HEK293 (cell line): ENCODE data around the gene RTL9.

Experiments
- CTCF ChIA-PET: fragments of 350-600 bp; formaldehyde crosslinking; extraction: SDS; loops from one replicate; lab custom pipeline; 2021; ENCODE audit warnings: antibody characterized with exemption; lab: Yijun Ruan, JAX
- POLR2A ChIA-PET: fragments of 300-600 bp; formaldehyde crosslinking; extraction: SDS; loops from one replicate; lab custom pipeline; 2020; ENCODE audit warnings: antibody characterized with exemption, inconsistent platforms; lab: Yijun Ruan, JAX
- H3K27ac ChIP-seq: fragments of 200-500 bp; sonication (Bioruptor generic); 2 replicates; pipeline ENCODE4 v1.5.1; 2014; ENCODE audit warnings: low read depth, low read length, control low read depth, inconsistent platforms; ENCODE audit errors: extremely low read depth
- H3K36me3 ChIP-seq, 2 experiments: fragments of 200-500 bp in 1 of 2; sonication (Bioruptor generic) in 1 of 2; 1 replicate in 1 of 2; 2 replicates in 1 of 2; pipeline ENCODE4 v1.5.1; 2014 to 2017; ENCODE audit warnings: inconsistent platforms in 2 of 2, low read length in 2 of 2; ENCODE audit not compliant: control insufficient read depth in 2 of 2, insufficient read depth in 1 of 2
- H3K4me1 ChIP-seq: fragments of 200-500 bp; sonication (Bioruptor generic); 2 replicates; pipeline ENCODE4 v1.5.1; 2014; ENCODE audit warnings: mild to moderate bottlenecking, low read length, inconsistent platforms; ENCODE audit not compliant: control insufficient read depth, insufficient read depth
- H3K4me3 ChIP-seq: 2 replicates; pipeline ENCODE4 v1.5.1; 2011; ENCODE audit warnings: low read depth, mild to moderate bottlenecking, control low read depth, low read length, moderate library complexity
- H3K9me3 ChIP-seq: fragments of 200-500 bp; sonication (Bioruptor generic); 2 replicates; pipeline ENCODE4 v1.5.1; 2014; ENCODE audit warnings: low read depth, low read length, inconsistent platforms; ENCODE audit not compliant: control insufficient read depth, insufficient read depth
- KLF8 ChIP-seq: fragments of 450-650 bp; formaldehyde crosslinking; IDR thresholded peaks from 2 replicates; pipeline ENCODE4 v1.5.1; 2016; ENCODE audit warnings: missing biosample characterization, missing genetic modification characterization
- PRDM6 ChIP-seq: fragments of 450-650 bp; formaldehyde crosslinking; IDR thresholded peaks from 2 replicates; pipeline ENCODE4 v1.5.1; 2017; ENCODE audit warnings: missing biosample characterization, missing genetic modification characterization
- ZBTB10 ChIP-seq: fragments of 450-650 bp; formaldehyde crosslinking; IDR thresholded peaks from 2 replicates; pipeline ENCODE4 v1.5.1; 2016; ENCODE audit warnings: missing biosample characterization, missing genetic modification characterization
- ZIC2 ChIP-seq: fragments of 450-650 bp; formaldehyde crosslinking; IDR thresholded peaks from 2 replicates; pipeline ENCODE4 v1.5.1; 2016; ENCODE audit warnings: missing biosample characterization, missing genetic modification characterization
- ZNF391 ChIP-seq: fragments of 450-650 bp; formaldehyde crosslinking; IDR thresholded peaks from 2 replicates; pipeline ENCODE4 v1.5.1; 2016; ENCODE audit warnings: low read depth, missing biosample characterization, missing genetic modification characterization, borderline replicate concordance
- ZNF48 ChIP-seq: fragments of 450-650 bp; formaldehyde crosslinking; IDR thresholded peaks from 2 replicates; pipeline ENCODE4 v1.5.1; 2016; ENCODE audit warnings: missing biosample characterization, missing genetic modification characterization
- ZNF510 ChIP-seq: fragments of 450-650 bp; formaldehyde crosslinking; IDR thresholded peaks from 2 replicates; pipeline ENCODE4 v1.5.1; 2018; ENCODE audit warnings: mild to moderate bottlenecking, missing genetic modification characterization, missing biosample characterization; ENCODE audit not compliant: insufficient replicate concordance
- ZNF623 ChIP-seq: fragments of 450-650 bp; formaldehyde crosslinking; IDR thresholded peaks from 2 replicates; pipeline ENCODE4 v1.5.1; 2016; ENCODE audit warnings: missing biosample characterization, missing genetic modification characterization
- ZNF626 ChIP-seq: fragments of 450-650 bp; sonication (Bioruptor Pico); formaldehyde crosslinking; IDR thresholded peaks from 2 replicates; pipeline ENCODE4 v1.5.1; 2018; ENCODE audit warnings: missing biosample characterization, missing genetic modification characterization, inconsistent platforms
- TF ChIP-seq, protein P1 (sequence below): fragments of 450-650 bp; formaldehyde crosslinking; IDR thresholded peaks from 2 replicates; pipeline ENCODE4 v1.5.1; 2016; ENCODE audit warnings: missing biosample characterization, missing genetic modification characterization
- TF ChIP-seq, protein P2 (sequence below): fragments of 450-650 bp; IDR thresholded peaks from 2 replicates; pipeline ENCODE4 v1.5.1; 2018; ENCODE audit warnings: missing biosample characterization, missing genetic modification characterization

RTL9 gene

GRCh38 chrX:110320381-110320987 is 38.2 kb upstream of the RTL9 start (continued):
- TF ChIP-seq PRDM6 (tag by site-specific recombination): peak; percentile 81
- TF ChIP-seq KLF8 (tag by site-specific recombination): peak; percentile 65
- no peak for TF ChIP-seq ZNF391 (tag by site-specific recombination)
- TF ChIP-seq ZNF48 (tag by site-specific recombination): no peak

DNA sequence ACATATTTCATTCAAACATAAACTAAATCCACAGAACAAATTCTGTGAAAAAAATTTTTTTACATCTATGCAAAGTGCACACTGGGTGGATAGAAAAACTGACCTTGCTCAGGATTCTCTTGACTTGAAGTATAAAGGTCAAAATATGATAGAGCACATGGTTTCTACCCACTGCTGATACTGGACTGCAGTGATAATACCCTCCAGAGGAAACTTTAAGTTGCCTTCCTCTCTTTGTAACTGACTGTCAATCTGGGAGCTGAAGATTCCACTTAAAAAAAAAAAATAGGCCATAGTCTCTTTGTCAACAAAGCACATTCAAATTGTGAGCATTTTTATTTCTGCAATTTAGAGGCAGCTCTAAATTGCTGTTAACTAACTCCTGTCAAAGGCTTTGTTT is 37.6 kb upstream of the RTL9 start:
- Histone ChIP-seq H3K27ac (no peak overlapping the region), H3K4me3 (no peak overlapping the region), H3K4me1 (peaks cover 10% of the 10 kb centered on the region), H3K9me3 (no peaks in the 10 kb centered on the region), H3K36me3 (no peaks in the 10 kb centered on the region)
- TF ChIP-seq, protein P1, sequence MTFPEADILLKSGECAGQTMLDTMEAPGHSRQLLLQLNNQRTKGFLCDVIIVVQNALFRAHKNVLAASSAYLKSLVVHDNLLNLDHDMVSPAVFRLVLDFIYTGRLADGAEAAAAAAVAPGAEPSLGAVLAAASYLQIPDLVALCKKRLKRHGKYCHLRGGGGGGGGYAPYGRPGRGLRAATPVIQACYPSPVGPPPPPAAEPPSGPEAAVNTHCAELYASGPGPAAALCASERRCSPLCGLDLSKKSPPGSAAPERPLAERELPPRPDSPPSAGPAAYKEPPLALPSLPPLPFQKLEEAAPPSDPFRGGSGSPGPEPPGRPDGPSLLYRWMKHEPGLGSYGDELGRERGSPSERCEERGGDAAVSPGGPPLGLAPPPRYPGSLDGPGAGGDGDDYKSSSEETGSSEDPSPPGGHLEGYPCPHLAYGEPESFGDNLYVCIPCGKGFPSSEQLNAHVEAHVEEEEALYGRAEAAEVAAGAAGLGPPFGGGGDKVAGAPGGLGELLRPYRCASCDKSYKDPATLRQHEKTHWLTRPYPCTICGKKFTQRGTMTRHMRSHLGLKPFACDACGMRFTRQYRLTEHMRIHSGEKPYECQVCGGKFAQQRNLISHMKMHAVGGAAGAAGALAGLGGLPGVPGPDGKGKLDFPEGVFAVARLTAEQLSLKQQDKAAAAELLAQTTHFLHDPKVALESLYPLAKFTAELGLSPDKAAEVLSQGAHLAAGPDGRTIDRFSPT (tag by site-specific recombination): no peak
- TF ChIP-seq ZNF626 (no peak), ZNF623 (tag by site-specific recombination) (no peak), ZIC2 (tag by site-specific recombination) (no peak), ZNF510 (tag by site-specific recombination) (no peak)
- TF ChIP-seq, protein P2, sequence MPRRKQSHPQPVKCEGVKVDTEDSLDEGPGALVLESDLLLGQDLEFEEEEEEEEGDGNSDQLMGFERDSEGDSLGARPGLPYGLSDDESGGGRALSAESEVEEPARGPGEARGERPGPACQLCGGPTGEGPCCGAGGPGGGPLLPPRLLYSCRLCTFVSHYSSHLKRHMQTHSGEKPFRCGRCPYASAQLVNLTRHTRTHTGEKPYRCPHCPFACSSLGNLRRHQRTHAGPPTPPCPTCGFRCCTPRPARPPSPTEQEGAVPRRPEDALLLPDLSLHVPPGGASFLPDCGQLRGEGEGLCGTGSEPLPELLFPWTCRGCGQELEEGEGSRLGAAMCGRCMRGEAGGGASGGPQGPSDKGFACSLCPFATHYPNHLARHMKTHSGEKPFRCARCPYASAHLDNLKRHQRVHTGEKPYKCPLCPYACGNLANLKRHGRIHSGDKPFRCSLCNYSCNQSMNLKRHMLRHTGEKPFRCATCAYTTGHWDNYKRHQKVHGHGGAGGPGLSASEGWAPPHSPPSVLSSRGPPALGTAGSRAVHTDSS (tag by site-specific recombination): no peak
- CTCF ChIA-PET: interaction anchor here (0.6 to 0.7 kb wide), 3 partner anchors 17 to 156 kb away, joined by 3 to 7 read pairs (median 4); no protein-coding TSS in a partner anchor
- POLR2A ChIA-PET: no interaction called here

DNA sequence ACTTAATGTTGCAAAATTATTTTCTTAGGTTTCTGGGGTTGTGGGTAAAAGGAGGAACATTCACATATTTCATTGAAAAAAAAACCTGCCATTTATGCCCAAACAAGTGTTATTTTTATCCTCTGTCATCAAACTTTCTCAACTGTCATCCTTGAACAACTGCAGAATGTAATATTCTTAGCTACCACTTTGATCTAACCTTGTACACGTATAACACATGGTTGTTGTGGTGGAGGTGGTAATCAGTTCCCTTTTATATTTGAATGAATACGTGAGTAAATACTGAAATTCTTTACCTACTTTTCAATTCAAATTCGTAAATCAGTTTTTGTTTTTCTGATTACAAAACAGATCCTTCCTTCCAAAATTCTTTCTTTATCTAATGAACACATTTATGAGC is 37.0 kb upstream of the RTL9 start:
- no peak for TF ChIP-seq ZBTB10 (tag by site-specific recombination)
- Histone ChIP-seq H3K27ac (no peak overlapping the region), H3K4me1 (peaks cover 10% of the 10 kb centered on the region), H3K9me3 (no peaks in the 10 kb centered on the region), H3K4me3 (no peak overlapping the region), H3K36me3 (no peaks in the 10 kb centered on the region)
- ChIA-PET CTCF (interaction anchor here (0.6 to 0.7 kb wide), 3 partner anchors 18 to 156 kb away, joined by 3 to 7 read pairs (median 4); no protein-coding TSS in a partner anchor), POLR2A (no interaction called here)
